Measurements from ENCODE around the gene LRRK1. TPM values are rescaled to one million over a fixed set of nuclear protein-coding genes. Genes with fewer than 3 reads are reported as not detected.

LRRK1 gene
- total RNA-seq, 1 donor from 2014 or later, result 24.9 TPM

- ATAC-seq (no peak), DNase-seq (ENCODE audit: low spot score) (no peak)
- intact Hi-C loops (cut with DNase I), result no loop called here
Observed at GRCh38 chr15:101119181-101119580, 200.0 kb downstream of the LRRK1 start.

Other genes starting within 250 kb of the LRRK1 start
- gene ALDH1A3, start 39.5 kb upstream of the LRRK1 start, total RNA-seq, result 48.3 TPM

All from sciatic nerve (tissue), 2 donors.